Hepatocyte (in vitro differentiated cells): ENCODE measurements around the gene PTPRO. TPM values are rescaled to one million over a fixed set of nuclear protein-coding genes. Genes with fewer than 3 reads are reported as not detected.

Experiments
- DNase-seq: peaks from one replicate; pipeline ENCODE4 v3.0.0-alpha.2; 2016; ENCODE audit warnings: low spot score
- H2AFZ ChIP-seq: fragments of 200-600 bp; sonication (generic); 2 replicates; pipeline ENCODE4 v1.6.0; 2016; ENCODE audit warnings: antibody characterized with exemption, mild to moderate bottlenecking
- H3K27ac ChIP-seq: fragments of 200-600 bp; sonication (generic); 2 replicates; pipeline ENCODE4 v1.5.1; 2016; ENCODE audit warnings: mild to moderate bottlenecking
- H3K27me3 ChIP-seq: fragments of 200-600 bp; sonication (generic); 2 replicates; pipeline ENCODE4 v1.6.1; 2016
- H3K36me3 ChIP-seq: fragments of 200-600 bp; sonication (generic); replicated peaks from 2 replicates; pipeline ENCODE4 v1.5.1; 2016; ENCODE audit warnings: low read depth; ENCODE audit not compliant: insufficient read depth
- H3K4me1 ChIP-seq: fragments of 200-600 bp; sonication (generic); 2 replicates; pipeline ENCODE4 v1.5.1; 2016; ENCODE audit warnings: mild to moderate bottlenecking, moderate library complexity; ENCODE audit not compliant: insufficient read depth
- H3K4me2 ChIP-seq: fragments of 200-600 bp; sonication (generic); 2 replicates; pipeline ENCODE4 v1.6.0; 2016
- H3K4me3 ChIP-seq: fragments of 200-600 bp; sonication (generic); 2 replicates; pipeline ENCODE4 v1.5.1; 2016; ENCODE audit warnings: mild to moderate bottlenecking
- H3K79me2 ChIP-seq: fragments of 200-600 bp; sonication (generic); 2 replicates; pipeline ENCODE4 v1.6.0; 2017; ENCODE audit warnings: mild to moderate bottlenecking
- H3K9me2 ChIP-seq: fragments of 200-600 bp; sonication (generic); replicated peaks from 2 replicates; pipeline ENCODE4 v1.6.0; 2017; ENCODE audit warnings: mild to moderate bottlenecking; ENCODE audit not compliant: insufficient read depth
- H3K9me3 ChIP-seq: fragments of 200-600 bp; sonication (generic); 2 replicates; pipeline ENCODE4 v1.5.1; 2016; ENCODE audit warnings: low read depth, mild to moderate bottlenecking
- H4K20me1 ChIP-seq: fragments of 200-600 bp; sonication (generic); 2 replicates; pipeline ENCODE4 v1.6.0; 2016; ENCODE audit warnings: mild to moderate bottlenecking; ENCODE audit not compliant: insufficient read depth, poor library complexity, severe bottlenecking
- EZH2 ChIP-seq: fragments of 200-600 bp; sonication (generic); IDR thresholded peaks from 2 replicates; pipeline ENCODE4 v1.6.1; 2016; ENCODE audit warnings: antibody characterized with exemption, mild to moderate bottlenecking, borderline replicate concordance
- EZH2phosphoT487 ChIP-seq: fragments of 200-600 bp; sonication (generic); IDR thresholded peaks from one replicate; pipeline ENCODE4 v1.6.1; 2018; ENCODE audit warnings: antibody characterized with exemption, mild to moderate bottlenecking, low read depth, moderate library complexity; ENCODE audit not compliant: unreplicated experiment, severe bottlenecking
- WGBS: methylation state at CpG from one replicate; pipeline ENCODE4 v1.1.6; 2016; ENCODE audit warnings: low lambda C conversion rate; ENCODE audit errors: missing lambda C conversion rate; 5-methylcytosine and 5-hydroxymethylcytosine counted together
- polyA plus RNA-seq: library from polyadenylated mRNA; unstranded; fragments of >200 nt; fragmentation: Nextera tagmentation; extraction: Ambion mirVana; gene quantifications from 2 replicates; pipeline ENCODE4 v1.2.1, GENCODE V29; 2016
- total RNA-seq: library from RNA; depleted of rRNA; stranded (reverse); fragments of >200 nt; gene quantifications from 2 replicates; pipeline ENCODE4 v1.2.3, GENCODE V29; 2014
- TF ChIP-seq, protein P1 (sequence below): fragments of 200-600 bp; sonication (generic); IDR thresholded peaks from 2 replicates; pipeline ENCODE4 v1.5.1; 2016; ENCODE audit warnings: antibody characterized with exemption, mild to moderate bottlenecking; ENCODE audit not compliant: poor library complexity

The PTPRO gene
- total and polyA plus RNA-seq, 2 experiments from 2014 or later = 0.60 to 0.65 TPM

DNA sequence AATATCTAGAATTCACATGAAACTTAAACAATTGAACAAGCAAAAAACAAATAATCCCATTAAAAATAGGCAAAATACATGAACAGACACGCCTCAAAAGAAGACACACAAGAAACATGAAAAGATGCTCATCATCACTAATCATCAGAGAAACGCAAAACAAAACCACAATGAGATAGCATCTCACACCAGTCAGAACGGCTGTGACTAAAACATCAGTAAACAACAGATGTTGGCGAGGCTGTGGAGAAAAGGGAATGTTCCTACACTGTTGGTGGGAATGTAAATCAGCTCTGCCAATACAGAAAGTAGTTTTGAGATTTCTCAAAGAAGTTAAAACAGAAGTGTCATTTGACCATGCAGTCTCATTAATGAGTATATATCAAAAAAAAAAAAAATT, 121.3 kb downstream of the PTPRO start:
- DNase-seq = no peak
- no peak overlapping the region for H3K4me2 ChIP-seq
- no peaks in the 10 kb centered on the region for H3K9me2 ChIP-seq
- H3K27ac ChIP-seq = no peak overlapping the region
- no peaks in the 10 kb centered on the region for H3K79me2 ChIP-seq
- H2AFZ ChIP-seq = no peak overlapping the region
- WGBS = 70% methylated on average over 4 of the region's 4 CpGs
- H3K9me3 ChIP-seq = no peaks in the 10 kb centered on the region
- H3K4me1 ChIP-seq = no peaks in the 10 kb centered on the region
- H4K20me1 ChIP-seq = no peaks in the 10 kb centered on the region
- no peak overlapping the region for H3K4me3 ChIP-seq
- TF ChIP-seq, protein P1, sequence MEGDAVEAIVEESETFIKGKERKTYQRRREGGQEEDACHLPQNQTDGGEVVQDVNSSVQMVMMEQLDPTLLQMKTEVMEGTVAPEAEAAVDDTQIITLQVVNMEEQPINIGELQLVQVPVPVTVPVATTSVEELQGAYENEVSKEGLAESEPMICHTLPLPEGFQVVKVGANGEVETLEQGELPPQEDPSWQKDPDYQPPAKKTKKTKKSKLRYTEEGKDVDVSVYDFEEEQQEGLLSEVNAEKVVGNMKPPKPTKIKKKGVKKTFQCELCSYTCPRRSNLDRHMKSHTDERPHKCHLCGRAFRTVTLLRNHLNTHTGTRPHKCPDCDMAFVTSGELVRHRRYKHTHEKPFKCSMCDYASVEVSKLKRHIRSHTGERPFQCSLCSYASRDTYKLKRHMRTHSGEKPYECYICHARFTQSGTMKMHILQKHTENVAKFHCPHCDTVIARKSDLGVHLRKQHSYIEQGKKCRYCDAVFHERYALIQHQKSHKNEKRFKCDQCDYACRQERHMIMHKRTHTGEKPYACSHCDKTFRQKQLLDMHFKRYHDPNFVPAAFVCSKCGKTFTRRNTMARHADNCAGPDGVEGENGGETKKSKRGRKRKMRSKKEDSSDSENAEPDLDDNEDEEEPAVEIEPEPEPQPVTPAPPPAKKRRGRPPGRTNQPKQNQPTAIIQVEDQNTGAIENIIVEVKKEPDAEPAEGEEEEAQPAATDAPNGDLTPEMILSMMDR = no peak
- no peak for TF ChIP-seq EZH2phosphoT487
- TF ChIP-seq EZH2 = no peak
- H3K27me3 ChIP-seq = no peaks in the 10 kb centered on the region
- H3K36me3 ChIP-seq = no peaks in the 10 kb centered on the region

DNA sequence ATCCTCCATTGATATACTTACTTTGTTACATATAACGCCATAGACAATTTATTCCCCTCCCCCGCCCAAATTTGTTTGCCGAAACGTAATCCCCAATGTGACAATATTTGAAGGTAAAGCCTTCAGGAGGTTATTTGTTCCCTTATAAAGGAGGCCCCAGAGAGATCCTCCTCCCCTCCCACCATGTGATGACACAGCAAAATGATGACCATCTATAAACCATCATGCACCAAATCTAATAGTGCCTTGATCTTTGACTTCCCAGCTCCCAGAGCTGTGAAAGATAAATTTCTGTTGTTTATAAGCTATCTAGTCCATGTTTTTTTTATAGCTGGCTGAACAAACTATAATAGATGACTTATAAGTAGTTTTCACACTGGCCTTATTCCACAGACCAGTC, 122.2 kb downstream of the PTPRO start:
- Histone ChIP-seq H3K79me2 (no peaks in the 10 kb centered on the region), H2AFZ (no peak overlapping the region), H3K4me3 (no peak overlapping the region), H3K4me1 (no peaks in the 10 kb centered on the region), H4K20me1 (no peaks in the 10 kb centered on the region), H3K9me3 (no peaks in the 10 kb centered on the region), H3K9me2 (no peaks in the 10 kb centered on the region), H3K27ac (no peak overlapping the region), H3K36me3 (no peaks in the 10 kb centered on the region), H3K4me2 (no peak overlapping the region), H3K27me3 (no peaks in the 10 kb centered on the region)
- WGBS = 92% methylated on average over 4 of the region's 4 CpGs
- no peak for TF ChIP-seq EZH2
- TF ChIP-seq, protein P1 = no peak
- TF ChIP-seq EZH2phosphoT487 = no peak
- no peak for DNase-seq

DNA sequence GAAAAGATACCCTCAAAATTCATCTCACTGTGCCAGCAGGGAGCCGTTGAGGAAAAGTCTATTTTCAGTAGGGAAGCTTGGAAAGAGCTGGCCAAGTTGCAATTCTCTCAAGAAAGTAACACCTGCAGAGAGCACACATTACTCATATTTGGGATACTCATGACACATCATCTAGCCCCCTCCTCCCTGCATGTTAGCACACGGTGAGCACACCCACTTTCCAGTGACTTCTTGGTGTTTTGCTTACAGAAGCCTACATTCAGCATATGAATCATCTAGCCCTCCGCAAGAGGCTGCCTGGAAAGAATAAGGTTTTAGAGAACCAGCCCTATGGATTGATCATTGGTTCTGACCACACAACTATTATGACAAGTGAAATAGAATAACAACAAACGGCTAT, 124.5 kb downstream of the PTPRO start:
- Histone ChIP-seq H2AFZ (no peak overlapping the region), H3K36me3 (no peaks in the 10 kb centered on the region), H3K4me3 (no peak overlapping the region), H3K9me3 (no peaks in the 10 kb centered on the region), H4K20me1 (no peaks in the 10 kb centered on the region), H3K27me3 (no peaks in the 10 kb centered on the region), H3K27ac (no peak overlapping the region), H3K4me2 (no peak overlapping the region), H3K9me2 (no peaks in the 10 kb centered on the region), H3K4me1 (no peaks in the 10 kb centered on the region), H3K79me2 (no peaks in the 10 kb centered on the region)
- WGBS = 77% methylated on average over 4 of the region's 4 CpGs
- no peak for DNase-seq
- TF ChIP-seq, protein P1 = no peak
- TF ChIP-seq EZH2phosphoT487 (no peak), EZH2 (no peak)

DNA sequence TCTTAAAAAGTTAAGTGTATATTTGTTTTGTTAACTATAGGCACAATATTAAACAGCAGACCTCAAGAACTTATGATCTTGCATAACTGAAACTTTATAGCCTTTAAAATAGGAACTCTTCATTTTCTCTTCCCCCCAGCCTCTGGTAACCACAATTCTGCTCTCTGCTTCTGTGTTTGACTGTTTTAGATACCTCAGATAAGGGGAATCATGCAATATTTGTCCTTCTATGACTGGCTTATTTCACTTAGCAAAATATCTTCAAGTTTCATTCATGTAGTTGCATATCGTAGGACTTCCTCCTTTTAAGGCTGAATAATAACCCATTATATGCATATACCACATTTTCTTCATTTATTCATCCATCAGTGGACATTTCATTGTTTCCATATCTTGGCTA, 131.3 kb downstream of the PTPRO start:
- Histone ChIP-seq H3K27me3 (no peaks in the 10 kb centered on the region), H4K20me1 (no peaks in the 10 kb centered on the region), H3K4me2 (no peak overlapping the region), H3K79me2 (no peaks in the 10 kb centered on the region), H3K4me3 (no peak overlapping the region), H3K9me3 (no peaks in the 10 kb centered on the region), H2AFZ (no peak overlapping the region), H3K4me1 (no peaks in the 10 kb centered on the region), H3K36me3 (no peaks in the 10 kb centered on the region), H3K27ac (no peak overlapping the region), H3K9me2 (no peaks in the 10 kb centered on the region)
- no peak for DNase-seq
- TF ChIP-seq EZH2phosphoT487 = no peak
- no peak for TF ChIP-seq EZH2
- TF ChIP-seq, protein P1 = no peak
- WGBS = 50% methylated on average over 1 of the region's 1 CpG
